Measurements from ENCODE around the gene ESYT1.

DNA sequence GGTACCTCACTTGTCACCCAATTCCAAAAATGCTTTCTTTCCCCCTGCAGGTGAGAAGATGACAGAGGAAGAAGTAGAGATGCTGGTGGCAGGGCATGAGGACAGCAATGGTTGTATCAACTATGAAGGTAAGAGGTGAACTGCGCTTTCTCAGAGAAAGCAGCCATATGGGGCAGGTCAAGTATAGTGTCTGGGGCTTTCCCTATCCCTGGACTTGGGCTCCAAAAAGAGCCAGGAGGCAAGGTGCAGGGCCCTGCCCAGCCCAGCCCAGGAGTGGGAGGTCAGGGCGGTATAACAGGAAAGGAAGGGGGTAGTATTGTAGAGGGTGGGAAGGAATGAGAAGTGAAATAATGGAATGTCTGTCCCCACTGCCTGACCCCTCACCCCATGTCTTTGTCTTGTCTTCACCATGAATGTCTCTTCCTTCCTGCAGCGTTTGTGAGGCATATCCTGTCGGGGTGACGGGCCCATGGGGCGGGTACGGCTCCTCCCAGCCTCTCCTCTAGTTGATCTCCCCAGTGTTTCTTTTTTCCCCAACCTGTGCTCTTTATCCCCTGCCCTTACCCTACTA is 32.2 kb downstream of the ESYT1 start:
- TF ChIP-seq, protein P1, sequence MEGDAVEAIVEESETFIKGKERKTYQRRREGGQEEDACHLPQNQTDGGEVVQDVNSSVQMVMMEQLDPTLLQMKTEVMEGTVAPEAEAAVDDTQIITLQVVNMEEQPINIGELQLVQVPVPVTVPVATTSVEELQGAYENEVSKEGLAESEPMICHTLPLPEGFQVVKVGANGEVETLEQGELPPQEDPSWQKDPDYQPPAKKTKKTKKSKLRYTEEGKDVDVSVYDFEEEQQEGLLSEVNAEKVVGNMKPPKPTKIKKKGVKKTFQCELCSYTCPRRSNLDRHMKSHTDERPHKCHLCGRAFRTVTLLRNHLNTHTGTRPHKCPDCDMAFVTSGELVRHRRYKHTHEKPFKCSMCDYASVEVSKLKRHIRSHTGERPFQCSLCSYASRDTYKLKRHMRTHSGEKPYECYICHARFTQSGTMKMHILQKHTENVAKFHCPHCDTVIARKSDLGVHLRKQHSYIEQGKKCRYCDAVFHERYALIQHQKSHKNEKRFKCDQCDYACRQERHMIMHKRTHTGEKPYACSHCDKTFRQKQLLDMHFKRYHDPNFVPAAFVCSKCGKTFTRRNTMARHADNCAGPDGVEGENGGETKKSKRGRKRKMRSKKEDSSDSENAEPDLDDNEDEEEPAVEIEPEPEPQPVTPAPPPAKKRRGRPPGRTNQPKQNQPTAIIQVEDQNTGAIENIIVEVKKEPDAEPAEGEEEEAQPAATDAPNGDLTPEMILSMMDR (conservative IDR thresholded peaks at IDR 0.05; ENCODE audit: low read depth, low read length), result no peak
- no peak for TF ChIP-seq EZH2 (IDR thresholded peaks at IDR 0.05; ENCODE audit: borderline replicate concordance, low read depth, low read length, poor library complexity, severe bottlenecking)

Data from A673 (cell line).